WERI-Rb-1 (cell line): ENCODE measurements around the gene TESK1.
A peak's percentile ranks its signal among the peaks of the same experiment; 100 is the strongest.

Experiments
- DNase-seq: peaks from one replicate; pipeline ENCODE4 v3.0.0-alpha.2; 2020
- H3K27ac ChIP-seq: fragments of 250-450 bp; sonication (Bioruptor Pico); 2 replicates; pipeline ENCODE4 v1.5.1; 2020; ENCODE audit warnings: mild to moderate bottlenecking, moderate library complexity
- H3K27me3 ChIP-seq: fragments of 250-450 bp; sonication (Bioruptor Pico); 2 replicates; pipeline ENCODE4 v1.5.1; 2021; ENCODE audit warnings: mild to moderate bottlenecking, low read depth, moderate library complexity; ENCODE audit not compliant: insufficient read depth, severe bottlenecking
- H3K36me3 ChIP-seq: fragments of 250-450 bp; sonication (Bioruptor Pico); 2 replicates; pipeline ENCODE4 v1.5.1; 2020; ENCODE audit warnings: mild to moderate bottlenecking, moderate library complexity
- H3K4me3 ChIP-seq: 2 replicates; pipeline ENCODE4 v1.5.1; 2011; ENCODE audit warnings: low read depth, mild to moderate bottlenecking, control low read depth, low read length
- H3K9me3 ChIP-seq: fragments of 250-450 bp; sonication (Bioruptor Pico); 2 replicates; pipeline ENCODE4 v1.5.1; 2021; ENCODE audit warnings: mild to moderate bottlenecking, moderate library complexity; ENCODE audit not compliant: severe bottlenecking
- TF ChIP-seq, protein P1 (sequence below): IDR thresholded peaks from 2 replicates; pipeline ENCODE4 v1.5.1; 2011; ENCODE audit warnings: low read depth, mild to moderate bottlenecking, control low read depth, inconsistent platforms, low read length

The TESK1 gene

DNA sequence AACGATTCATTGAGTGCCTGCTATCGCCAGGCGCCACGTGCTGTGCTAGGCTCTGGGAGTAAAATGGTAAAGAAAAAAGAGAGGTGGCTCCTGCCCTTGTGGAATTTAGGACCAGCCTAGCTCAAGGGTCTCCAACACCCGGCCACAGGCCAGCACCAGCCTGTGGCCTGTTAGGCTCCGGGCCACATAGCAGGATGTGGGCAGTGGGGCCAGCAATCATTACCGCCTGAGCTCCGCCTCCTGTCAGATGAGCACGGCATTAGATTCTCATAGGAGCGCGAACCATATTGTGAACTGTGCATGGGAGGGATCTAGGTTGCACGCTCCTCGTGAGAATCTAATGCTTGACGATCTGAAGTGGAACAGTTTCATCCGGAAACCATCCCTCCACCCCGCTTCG, 51.3 kb downstream of the TESK1 start:
- DNase-seq, result no peak
- Histone ChIP-seq H3K27me3 (no peaks in the 10 kb centered on the region), H3K4me3 (no peak overlapping the region), H3K27ac (no peak overlapping the region), H3K9me3 (no peaks in the 10 kb centered on the region), H3K36me3 (peaks cover 19% of the 10 kb centered on the region)
- TF ChIP-seq, protein P1, sequence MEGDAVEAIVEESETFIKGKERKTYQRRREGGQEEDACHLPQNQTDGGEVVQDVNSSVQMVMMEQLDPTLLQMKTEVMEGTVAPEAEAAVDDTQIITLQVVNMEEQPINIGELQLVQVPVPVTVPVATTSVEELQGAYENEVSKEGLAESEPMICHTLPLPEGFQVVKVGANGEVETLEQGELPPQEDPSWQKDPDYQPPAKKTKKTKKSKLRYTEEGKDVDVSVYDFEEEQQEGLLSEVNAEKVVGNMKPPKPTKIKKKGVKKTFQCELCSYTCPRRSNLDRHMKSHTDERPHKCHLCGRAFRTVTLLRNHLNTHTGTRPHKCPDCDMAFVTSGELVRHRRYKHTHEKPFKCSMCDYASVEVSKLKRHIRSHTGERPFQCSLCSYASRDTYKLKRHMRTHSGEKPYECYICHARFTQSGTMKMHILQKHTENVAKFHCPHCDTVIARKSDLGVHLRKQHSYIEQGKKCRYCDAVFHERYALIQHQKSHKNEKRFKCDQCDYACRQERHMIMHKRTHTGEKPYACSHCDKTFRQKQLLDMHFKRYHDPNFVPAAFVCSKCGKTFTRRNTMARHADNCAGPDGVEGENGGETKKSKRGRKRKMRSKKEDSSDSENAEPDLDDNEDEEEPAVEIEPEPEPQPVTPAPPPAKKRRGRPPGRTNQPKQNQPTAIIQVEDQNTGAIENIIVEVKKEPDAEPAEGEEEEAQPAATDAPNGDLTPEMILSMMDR, result no peak

DNA sequence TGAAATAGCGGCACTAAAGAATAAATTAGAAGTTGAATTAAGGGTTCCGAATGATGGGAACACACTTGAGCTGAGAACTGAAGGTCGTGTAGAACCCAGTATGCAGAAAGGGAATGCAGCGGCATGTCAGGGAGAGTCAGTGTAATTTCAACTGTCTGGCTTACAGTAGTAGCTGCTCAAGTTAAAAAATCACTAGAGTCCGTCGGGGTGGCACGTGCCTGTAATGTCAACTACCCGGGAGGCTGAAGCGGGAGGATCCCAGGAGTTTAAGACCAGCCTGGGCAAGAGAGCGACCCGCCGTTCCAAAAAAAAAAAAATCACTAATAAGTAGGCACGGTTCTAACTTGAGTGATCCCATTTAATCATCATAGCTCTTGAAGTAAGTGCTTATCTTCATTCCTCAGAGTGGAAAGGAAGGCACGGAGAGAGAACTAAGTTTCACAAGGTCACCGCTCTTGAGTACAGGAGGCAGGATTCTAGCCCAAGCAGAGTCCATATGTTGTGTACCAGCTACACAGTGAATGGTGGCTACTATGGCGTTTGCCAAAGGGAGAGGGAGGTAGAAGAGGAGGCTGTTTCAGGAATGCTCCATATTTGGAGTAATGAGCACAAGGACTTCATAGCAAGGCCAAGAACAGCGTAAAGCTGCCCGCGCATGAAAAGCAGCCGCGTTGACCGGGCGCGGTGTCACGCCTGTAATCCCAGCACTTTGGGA, 51.9 kb downstream of the TESK1 start:
- TF ChIP-seq, protein P1, result no peak
- H3K27ac ChIP-seq, result peak overlapping the region; percentile 98
- DNase-seq, result no peak

DNA sequence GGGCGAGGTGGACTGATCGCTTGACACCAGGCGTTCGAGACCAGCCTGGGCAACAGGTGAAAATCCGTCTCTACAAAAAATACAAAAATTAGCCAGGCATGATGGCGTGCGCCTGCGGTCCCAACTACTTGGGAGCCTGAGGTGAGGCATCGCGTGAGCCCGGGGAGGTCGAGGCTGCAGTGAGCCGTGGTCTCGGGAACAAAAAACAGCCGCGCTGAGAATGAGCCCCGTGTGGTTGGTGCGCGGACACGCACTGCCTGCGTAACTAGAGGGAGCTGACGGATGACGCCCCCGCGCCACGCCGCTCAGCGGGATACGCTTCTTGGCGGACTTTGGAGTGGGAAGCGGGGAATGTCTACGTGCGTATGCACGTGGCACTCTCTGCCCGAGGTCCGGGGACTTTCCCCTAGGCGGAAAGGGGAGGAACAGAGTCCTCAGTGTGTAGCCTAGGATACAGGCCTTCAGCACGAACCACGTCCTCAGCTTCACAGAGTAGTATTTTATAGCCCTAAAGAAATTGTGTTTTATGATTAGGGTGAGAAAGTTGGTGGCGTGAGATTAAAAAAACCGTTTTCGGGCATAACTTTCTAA, 52.6 kb downstream of the TESK1 start, which contains the start of gene RMRP:
Gene RMRP (minus strand): TSS at position 474 of the 591 bp plus-strand sequence.
- no peaks in the 10 kb centered on the region for H3K27me3 ChIP-seq
- peak; percentile 99 for DNase-seq
- H3K36me3 ChIP-seq, result peaks cover 29% of the 10 kb centered on the region
- H3K9me3 ChIP-seq, result no peaks in the 10 kb centered on the region
- peak within 1 kb of the TSS; percentile 98 for H3K27ac ChIP-seq
- peak within 1 kb of the TSS; percentile 80 for H3K4me3 ChIP-seq
- TF ChIP-seq, protein P1, result 0 out of 2 replicates have a peak, but pooled peaks have one; percentile 26

More for the DNA sequence above, 51.9 kb downstream of the TESK1 start:
- peak overlapping the region; percentile 53 for H3K4me3 ChIP-seq
- no peaks in the 10 kb centered on the region for H3K9me3 ChIP-seq
- H3K36me3 ChIP-seq, result peaks cover 23% of the 10 kb centered on the region
- no peaks in the 10 kb centered on the region for H3K27me3 ChIP-seq

DNA sequence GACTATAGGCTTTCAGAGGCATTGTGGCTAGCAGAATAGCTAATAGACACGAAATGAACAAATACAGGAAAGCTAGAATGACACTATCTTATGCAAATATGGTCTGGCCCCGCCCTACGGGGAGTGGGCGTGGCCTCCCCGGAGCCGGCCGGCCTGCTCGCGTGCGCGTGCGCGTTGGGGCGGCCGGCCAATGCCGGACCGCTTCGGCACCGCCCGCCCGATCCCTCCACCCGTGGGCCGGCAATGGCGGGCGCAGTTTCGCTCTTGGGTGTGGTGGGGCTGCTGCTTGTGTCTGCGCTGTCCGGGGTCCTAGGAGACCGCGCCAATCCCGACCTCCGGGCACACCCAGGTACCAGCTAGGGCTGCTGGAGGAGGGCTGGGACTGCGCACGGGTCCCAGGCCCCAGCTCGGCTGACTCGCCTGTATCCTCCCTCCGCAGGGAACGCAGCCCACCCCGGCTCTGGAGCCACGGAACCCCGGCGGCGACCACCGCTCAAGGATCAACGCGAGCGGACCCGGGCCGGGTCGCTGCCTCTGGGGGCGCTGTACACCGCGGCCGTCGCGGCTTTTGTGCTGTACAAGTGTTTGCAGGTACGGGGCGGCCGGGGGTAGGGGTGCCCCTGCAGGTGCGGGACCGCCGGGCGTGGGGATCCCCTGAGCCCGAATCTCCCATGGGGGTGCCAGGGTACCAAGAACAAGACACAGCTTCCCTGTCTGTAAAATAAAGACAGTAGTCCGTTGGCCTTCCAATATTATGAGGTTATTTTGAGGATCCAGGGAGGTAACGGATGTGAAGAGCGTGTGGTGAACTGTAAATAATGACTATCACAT, 53.3 kb downstream of the TESK1 start, which contains the start of gene CCDC107:
Gene CCDC107 (plus strand): TSS at position 156 of the 831 bp plus-strand sequence. CDS start 88 bp downstream, at position 244.
- peak; percentile 81 for DNase-seq
- Histone ChIP-seq H3K9me3 (no peaks in the 10 kb centered on the region), H3K4me3 (peak within 1 kb of the TSS; percentile 80), H3K27ac (peak within 1 kb of the TSS; percentile 98), H3K36me3 (peaks cover 34% of the 10 kb centered on the region), H3K27me3 (no peaks in the 10 kb centered on the region)
- TF ChIP-seq, protein P1, result peak; percentile 77

DNA sequence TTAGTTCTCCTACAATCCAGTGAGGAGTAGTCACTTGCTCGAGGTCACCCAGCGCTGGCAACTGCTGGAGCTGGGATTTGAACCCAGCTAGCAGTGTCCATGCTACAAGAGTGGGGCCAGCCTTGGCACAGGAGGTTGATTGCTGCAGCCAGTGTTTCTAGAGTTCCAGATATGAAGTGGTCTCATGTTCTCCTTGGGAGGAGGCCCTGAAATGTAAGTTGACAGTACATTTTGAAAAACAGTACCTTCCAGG, 53.8 kb downstream of the TESK1 start:
- H3K27me3 ChIP-seq, result no peaks in the 10 kb centered on the region
- DNase-seq, result peak; percentile 28
- H3K36me3 ChIP-seq, result peaks cover 34% of the 10 kb centered on the region
- no peaks in the 10 kb centered on the region for H3K9me3 ChIP-seq
- TF ChIP-seq, protein P1, result no peak
- H3K27ac ChIP-seq, result peak overlapping the region; percentile 98
- H3K4me3 ChIP-seq, result peak overlapping the region; percentile 80
